NK-92 treated with Interleukin-12 subunit alpha and Interleukin-12 subunit beta, amount 100 ng/mL, for 24 hours (cell line): Measurements from ENCODE around the gene CEP192.
"Not testable (repeated sequence)": the region's sequence is repeated elsewhere in the genome, so short reads cannot be mapped to it uniquely, and the experiment has no call there.

Experiments used
- DNase-seq: peaks from one replicate; lab custom pipeline; 2025; lab: John Stamatoyannopoulos, UW

Gene CEP192

GRCh38 chr18:12990123-12990475 is 1.1 kb upstream of the CEP192 start:
- peak; percentile 4 for DNase-seq

DNA sequence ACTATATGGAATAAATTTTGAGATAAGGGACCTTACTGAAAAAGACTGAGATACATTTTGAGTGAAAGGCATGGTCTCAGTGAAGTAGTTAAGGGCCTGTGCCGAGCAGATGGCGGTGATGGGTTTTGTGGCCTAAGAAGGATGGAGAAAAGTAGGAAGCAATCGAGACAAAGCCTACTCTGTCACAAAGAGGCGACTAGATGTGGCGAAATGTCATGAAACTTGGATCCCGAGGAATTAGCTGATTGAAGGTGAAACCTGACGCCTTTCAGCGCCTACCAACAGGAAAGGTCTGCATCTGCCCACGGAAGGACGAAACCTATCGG is 558 bp upstream of the CEP192 start:
- DNase-seq = no peak

DNA sequence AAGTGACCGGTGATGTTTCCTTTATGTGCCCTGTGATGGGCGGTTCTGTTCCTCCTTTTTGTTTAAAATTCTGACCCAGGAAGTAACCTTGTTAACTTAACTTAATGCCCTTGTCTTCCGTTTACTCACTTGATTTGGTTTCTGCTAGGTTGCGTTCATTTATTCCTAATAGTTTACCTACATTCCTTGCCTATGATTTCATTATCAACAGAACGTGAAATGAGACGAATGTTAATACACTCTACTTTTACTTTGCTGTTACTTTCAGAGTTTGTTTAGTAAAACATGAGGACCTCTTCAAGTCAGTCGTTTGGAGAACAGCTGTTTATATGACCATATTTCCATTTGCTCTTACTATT is 638 bp downstream of the CEP192 start:
- no peak for DNase-seq

DNA sequence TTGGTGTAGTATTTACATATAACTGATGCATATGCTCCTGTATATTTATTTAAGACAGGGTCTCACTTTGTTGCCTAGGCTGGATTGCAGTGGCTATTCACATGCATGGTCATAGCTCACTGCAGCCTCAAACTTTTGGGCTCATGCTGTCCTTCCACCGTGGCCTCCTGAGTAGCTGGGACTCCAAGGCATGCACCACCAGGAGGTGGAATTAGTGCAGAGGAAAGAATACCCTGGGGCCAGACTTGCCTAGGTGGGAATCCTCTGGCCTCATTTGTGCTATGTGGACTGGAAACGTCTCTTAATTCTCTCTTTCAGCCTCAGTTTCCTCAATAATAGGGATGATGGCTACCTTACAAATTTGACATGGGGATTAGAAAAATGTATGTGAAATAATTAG is 2.3 kb downstream of the CEP192 start:
- DNase-seq = no peak

DNA sequence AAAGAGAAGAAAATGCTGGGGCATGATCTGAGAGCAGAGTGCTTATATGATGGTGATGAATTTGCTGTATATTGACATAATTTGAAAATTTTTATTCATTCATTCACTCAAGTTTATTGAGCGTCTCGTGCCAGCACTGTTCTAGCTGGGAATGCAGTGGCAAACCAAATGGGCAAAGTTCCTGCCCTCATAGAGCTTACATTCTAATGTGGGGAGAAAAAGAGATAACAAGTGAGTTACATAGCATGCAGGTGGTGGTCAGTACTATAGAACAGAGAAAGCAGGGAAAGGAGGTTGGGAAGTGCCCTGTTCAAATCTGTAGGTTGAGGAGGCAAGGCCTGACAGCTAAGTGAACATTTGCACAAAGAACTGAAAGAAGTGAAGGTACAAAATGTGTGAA is 4.3 kb downstream of the CEP192 start:
- DNase-seq = no peak

GRCh38 chr18:12995952-12996477 is 4.9 kb downstream of the CEP192 start:
- DNase-seq = no peak

- DNase-seq = no peak
Observed at GRCh38 chr18:12996661-12997292, 5.6 kb downstream of the CEP192 start.

DNA sequence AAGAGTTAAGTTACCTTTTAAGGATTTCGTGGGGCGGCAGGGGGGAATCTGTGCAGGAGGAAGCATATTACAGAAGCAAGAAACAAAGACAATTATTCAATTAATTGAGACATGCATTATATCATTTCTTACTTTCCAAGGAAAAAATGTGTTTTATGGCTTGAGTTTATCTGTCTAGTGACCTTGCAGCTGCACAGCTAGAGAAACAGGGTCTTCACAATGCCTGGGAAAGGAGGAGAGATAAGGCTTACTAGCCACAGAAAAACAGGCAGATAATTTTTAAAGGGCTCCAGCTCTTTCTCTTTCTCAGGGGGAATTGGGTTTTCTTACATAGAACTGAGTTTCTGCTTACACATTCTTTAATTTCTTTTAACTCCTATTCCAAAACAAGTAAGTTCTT is 6.2 kb downstream of the CEP192 start:
- DNase-seq = not testable (repeated sequence)

DNA sequence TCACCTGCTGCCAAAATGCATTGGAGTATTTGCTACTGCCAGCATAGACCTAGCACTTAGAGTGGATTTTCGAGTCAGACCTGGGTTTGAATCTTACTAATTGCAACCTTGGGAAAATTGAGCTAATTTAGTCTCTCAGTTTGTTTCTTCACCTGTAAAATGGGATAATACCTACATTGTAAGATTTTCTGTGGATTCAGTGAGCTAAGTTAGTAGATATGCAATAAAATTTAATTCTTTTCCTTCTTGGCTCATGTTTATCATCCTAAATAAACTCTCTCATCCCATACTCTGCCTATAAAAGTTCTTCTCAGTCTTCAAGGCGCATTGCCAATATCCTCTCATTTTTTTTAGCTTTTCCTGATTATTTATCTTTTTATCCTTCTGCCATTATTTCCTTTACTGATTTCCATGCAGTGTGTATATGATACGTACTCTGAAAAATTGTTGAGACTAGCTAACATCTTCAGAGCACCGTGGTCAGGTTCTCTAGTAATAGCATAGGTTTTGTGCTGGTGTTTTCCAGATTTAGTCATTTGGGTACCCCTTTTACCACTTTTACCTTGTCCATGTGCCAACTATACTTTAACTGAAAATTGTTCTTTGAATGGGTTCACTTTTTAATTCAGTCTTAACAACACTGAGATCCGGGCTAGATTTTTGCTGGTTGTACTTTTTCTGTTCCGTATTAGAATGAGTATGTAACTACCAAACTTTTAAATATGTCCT is 7.3 kb downstream of the CEP192 start:
- no peak for DNase-seq

DNA sequence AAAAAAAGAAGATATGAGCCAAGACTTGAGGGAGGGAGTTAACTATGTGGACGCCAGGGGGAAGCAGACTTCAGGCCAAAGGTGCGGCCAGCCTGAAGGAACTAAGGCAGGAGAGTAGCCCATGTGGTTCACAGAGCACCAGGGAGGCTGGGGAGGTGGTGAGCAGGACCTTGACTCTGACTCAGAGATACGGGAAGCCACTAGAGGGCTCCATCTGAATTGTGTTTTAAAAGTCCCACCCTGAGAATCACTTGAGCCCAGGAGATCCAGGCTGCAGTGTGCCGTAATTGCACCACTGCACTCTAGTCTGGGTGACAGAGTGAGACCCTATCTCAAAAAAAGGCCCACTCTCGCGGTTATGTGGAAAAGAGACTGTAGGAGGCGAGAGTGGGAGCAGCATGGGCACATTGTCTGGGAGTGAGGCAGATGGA is 12.3 kb downstream of the CEP192 start:
- DNase-seq = no peak

DNA sequence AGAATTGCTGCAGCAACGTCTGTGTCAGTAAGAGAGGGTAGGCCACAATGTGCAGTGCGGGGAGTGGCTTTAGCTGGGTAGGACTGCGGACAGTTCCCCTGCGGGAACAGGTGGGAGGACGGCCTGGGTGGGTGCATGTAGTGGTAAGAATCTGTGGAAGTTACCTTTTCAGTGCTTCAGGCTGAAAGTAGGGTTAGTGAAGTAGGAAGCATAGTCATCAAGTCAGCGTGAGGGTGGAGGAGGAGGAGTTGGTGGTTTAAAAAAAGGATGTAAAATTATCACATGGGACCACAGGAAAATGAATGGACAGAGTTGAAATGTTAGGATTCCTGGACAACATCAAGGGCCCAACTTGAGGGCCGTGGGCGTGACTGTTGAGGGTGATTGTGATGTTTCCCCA is 13.2 kb downstream of the CEP192 start:
- no peak for DNase-seq

DNA sequence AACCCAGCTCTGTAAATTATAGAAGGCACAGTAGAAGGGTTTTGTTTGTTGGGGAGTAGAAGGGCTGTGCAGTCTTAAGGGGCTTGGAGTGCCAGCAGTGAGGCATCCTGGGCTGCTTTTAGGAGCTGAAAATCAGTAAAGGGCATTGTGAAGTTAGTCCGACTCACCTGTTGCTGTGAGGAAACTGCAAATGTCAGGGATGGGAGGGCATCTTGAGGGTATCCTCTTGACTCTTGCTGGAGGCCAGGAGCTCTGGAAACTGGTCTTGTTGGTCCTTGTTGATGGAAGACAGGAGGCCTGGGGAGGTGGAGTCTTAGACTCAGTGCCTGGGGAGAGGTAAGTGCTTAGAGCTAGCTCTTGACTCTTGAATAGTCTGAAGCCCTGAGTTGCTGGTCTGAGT is 14.1 kb downstream of the CEP192 start:
- no peak for DNase-seq

DNA sequence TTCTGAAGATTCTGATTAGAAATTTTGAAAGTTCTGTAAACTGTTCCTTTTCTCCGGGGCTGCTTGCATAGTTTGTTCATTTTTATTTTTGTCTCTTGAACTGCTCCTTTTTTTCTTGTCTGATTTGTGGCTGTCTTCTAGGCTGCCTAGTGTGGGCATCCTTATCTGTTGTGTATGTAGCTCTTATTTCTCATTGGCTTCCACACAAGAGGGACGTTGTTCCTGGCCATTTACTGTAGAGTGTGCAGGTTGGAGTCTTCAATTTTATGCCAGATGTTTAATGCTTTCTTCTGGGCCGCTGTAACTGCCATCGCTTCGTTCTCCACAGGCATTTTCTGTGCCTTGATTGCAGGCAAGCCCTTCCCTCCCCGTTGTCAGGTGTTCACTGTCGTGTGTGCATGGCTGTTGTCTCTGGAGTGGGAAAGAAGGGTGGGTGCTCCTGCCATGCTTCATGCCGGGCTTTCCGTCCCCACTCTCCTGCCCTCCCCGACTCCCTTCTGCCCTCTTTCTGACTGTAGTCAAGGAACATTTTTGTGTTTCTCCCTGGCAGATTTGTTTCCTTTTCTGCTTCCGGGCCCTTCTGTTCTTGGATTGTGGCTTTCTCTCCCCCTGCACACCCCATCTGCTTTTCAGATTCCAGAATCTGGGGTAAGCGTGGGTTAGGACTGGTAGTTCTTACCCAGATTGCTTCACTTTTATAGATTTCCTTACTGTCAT is 15.5 kb downstream of the CEP192 start:
- DNase-seq = no peak

DNA sequence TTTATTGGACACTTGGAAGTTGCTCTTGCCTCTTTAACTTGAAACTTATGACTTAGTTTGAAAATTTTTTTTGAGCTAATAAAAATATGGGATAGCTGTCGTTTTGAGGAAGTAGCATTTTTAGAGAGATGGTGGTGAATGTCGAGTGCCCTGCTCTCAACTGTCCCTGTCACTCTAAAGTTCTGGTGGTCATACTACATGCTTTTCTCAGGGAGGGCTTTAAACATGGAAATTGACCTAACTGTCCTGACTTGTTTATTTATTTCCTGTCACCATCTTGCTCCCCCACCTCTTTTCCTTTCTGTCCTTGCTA is 16.0 kb downstream of the CEP192 start:
- no peak for DNase-seq

- no peak for DNase-seq
Observed at GRCh38 chr18:13011719-13012118, 20.6 kb downstream of the CEP192 start.

DNA sequence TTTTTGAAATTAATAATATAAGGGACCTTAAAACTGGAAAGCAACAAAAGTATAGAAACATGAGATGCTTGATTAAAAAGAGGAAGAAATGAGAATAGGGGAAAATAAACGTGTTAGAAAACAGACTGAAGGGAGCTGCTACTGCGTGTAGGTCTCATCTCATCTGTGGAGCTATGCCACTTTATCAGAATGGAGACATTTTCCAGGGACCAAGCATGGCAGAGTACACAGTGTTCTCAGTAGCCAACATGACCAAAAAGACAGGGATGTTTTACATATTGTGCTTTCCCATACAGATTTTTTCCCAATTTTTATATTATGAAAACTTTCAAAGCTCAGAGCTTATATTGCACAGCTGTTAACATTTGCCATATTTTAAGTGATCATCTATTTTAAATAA is 23.1 kb downstream of the CEP192 start:
- no peak for DNase-seq

DNA sequence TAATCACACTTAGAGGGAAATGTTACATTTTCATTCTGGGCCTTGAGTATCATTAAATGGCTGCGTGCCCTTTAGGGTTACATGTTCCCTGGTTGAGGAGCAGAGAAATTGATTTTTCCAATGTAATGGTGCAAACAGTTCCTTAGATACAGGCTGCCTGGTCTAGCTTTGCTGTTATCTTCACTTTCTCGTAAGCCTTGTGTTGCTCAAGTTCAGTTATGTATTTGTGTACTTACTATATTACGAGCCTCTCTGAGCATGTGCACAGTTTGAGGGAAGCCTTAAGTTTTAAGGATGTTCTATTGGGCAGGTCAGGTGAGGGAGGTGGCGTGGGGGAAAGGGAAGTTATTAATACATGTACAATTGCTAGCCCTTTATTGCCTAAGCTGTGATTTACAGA is 23.7 kb downstream of the CEP192 start:
- DNase-seq = no peak

GRCh38 chr18:13017247-13017875 is 26.2 kb downstream of the CEP192 start:
- DNase-seq = no peak

- no peak for DNase-seq
Observed at GRCh38 chr18:13018374-13018773, 27.2 kb downstream of the CEP192 start.

DNA sequence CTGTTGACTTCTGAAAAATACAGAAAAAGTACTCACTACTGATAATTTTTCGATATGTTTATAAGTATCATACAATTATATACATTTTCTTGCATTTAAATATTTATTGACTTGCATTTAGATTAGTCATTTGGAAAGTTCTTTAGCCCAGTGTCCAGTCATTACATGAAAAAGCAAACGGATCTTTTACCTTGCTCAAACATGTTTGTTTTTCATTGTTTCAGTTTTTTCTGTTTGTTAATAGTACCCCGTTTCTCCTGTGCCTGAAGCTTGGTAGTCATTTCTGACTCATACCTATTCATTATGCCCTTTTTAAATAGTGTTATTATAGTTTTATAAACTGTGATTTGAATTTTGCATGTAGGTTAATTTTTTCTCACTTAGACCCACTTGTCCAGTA is 28.1 kb downstream of the CEP192 start:
- DNase-seq = no peak

DNA sequence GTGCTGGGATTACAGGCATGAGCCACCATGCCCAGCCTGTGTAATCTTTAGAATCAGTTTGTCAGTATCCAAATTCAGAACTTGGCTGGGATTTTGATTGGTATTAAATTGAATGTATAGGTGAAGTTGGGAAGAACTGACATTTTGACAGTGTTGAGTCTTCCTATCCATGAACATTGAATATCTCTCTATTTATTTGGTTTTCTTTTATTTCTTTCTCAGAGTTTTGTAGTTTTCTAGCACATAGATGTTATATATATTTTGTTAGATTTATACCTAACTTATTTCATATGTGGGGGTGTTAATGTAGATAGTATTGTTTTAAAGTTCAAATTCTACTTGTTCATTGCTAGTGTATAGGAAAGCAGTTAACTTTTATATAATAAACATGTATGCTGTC is 31.5 kb downstream of the CEP192 start:
- no peak for DNase-seq

- no peak for DNase-seq
Observed at GRCh38 chr18:13025233-13025632, 34.1 kb downstream of the CEP192 start.
